Pericardium fibroblast (primary cell): ENCODE results near the gene AK4. TPM values are rescaled to one million over a fixed set of nuclear protein-coding genes. Genes with fewer than 3 reads are reported as not detected.

Source experiments
- total RNA-seq: library from RNA; depleted of rRNA; stranded (reverse); fragments of >200 nt; gene quantifications from 2 replicates; pipeline ENCODE4 v1.2.3, GENCODE V29; 2015

AK4 gene
- 16.2 and 32.0 TPM in 2 replicates for total RNA-seq

GRCh38 chr1:65148178-65148547 lies at the start of gene AK4:
TSS of gene AK4 (plus strand) at chr1:65148203. CDS start at chr1:65148408, 205 bp downstream.

Other genes starting within 250 kb of the AK4 start
- 116 and 122 TPM in 2 replicates for gene JAK1, start 181.7 kb upstream of the AK4 start, total RNA-seq
- gene DNAJC6, start 161.3 kb downstream of the AK4 start, total RNA-seq: 0.26 and 1.6 TPM in 2 replicates